ENCODE results near the gene NRIP1.

NRIP1 gene

GRCh38 chr21:15065392-15066122 is 757 bp upstream of the NRIP1 start:
- peak; percentile 76 for DNase-seq

- peak; percentile 63 for DNase-seq
Observed at GRCh38 chr21:15063814-15064575, 805 bp downstream of the NRIP1 start.

- no peak for DNase-seq
Observed at GRCh38 chr21:15063081-15063813, 1.6 kb downstream of the NRIP1 start.

- peak; percentile 23 for DNase-seq
Observed at GRCh38 chr21:15062606-15062965, 2.2 kb downstream of the NRIP1 start.

GRCh38 chr21:15061747-15062605 is 2.8 kb downstream of the NRIP1 start:
- no peak for DNase-seq

- no peak for DNase-seq
Observed at GRCh38 chr21:15061279-15061678, 3.5 kb downstream of the NRIP1 start.

GRCh38 chr21:15060543-15061175 is 4.1 kb downstream of the NRIP1 start:
- DNase-seq: no peak

GRCh38 chr21:15059397-15059796 is 5.4 kb downstream of the NRIP1 start:
- no peak for DNase-seq

GRCh38 chr21:15058854-15059263 is 5.9 kb downstream of the NRIP1 start:
- no peak for DNase-seq

- no peak for DNase-seq
Observed at GRCh38 chr21:15057285-15057684, 7.5 kb downstream of the NRIP1 start.

GRCh38 chr21:15054606-15055239 is 10.1 kb downstream of the NRIP1 start:
- no peak for DNase-seq

GRCh38 chr21:15054089-15054488 is 10.7 kb downstream of the NRIP1 start:
- no peak for DNase-seq

GRCh38 chr21:15053500-15053899 is 11.3 kb downstream of the NRIP1 start:
- no peak for DNase-seq

- DNase-seq: no peak
Observed at GRCh38 chr21:15052459-15052763, 12.4 kb downstream of the NRIP1 start.

- no peak for DNase-seq
Observed at GRCh38 chr21:15051644-15052458, 12.9 kb downstream of the NRIP1 start.

GRCh38 chr21:15050568-15051377 is 14.0 kb downstream of the NRIP1 start:
- no peak for DNase-seq

GRCh38 chr21:15045017-15045416 is 19.8 kb downstream of the NRIP1 start:
- DNase-seq: no peak

GRCh38 chr21:15042531-15042930 is 22.3 kb downstream of the NRIP1 start:
- no peak for DNase-seq

GRCh38 chr21:15039607-15040299 is 25.0 kb downstream of the NRIP1 start:
- DNase-seq: no peak

GRCh38 chr21:15037900-15038293 is 26.9 kb downstream of the NRIP1 start:
- no peak for DNase-seq

Data from midbrain (tissue), 1 donor.